B cell (primary cell): ENCODE results near the gene DPYSL3. TPM values are rescaled to one million over a fixed set of nuclear protein-coding genes. Genes with fewer than 3 reads are reported as not detected.

Experiments
- ATAC-seq: fragments of 200-7000 bp; cut with Tn5 transposase; one replicate; pipeline ENCODE4 v1.10.0; 2021; ENCODE audit warnings: low read depth, mild to moderate bottlenecking, moderate number of reproducible peaks, moderate library complexity
- CTCF ChIA-PET: fragments of 350-600 bp; sonication (Branson Sonifier 250); formaldehyde crosslinking; loops from one replicate; lab custom pipeline; 2021; ENCODE audit warnings: antibody characterized with exemption, inconsistent platforms; lab: Charles Lee
- POLR2A ChIA-PET: fragments of 350-600 bp; sonication (Branson Sonifier 250); formaldehyde crosslinking; loops from one replicate; lab custom pipeline; 2021; ENCODE audit warnings: antibody characterized with exemption; lab: Charles Lee
- DNase-seq: peaks from one replicate; pipeline ENCODE4 v3.0.0; 2013
- H2AFZ ChIP-seq: 2 replicates; pipeline ENCODE4 v1.6.1; 2012; ENCODE audit warnings: mild to moderate bottlenecking, low read depth, low read length; ENCODE audit not compliant: insufficient read depth, poor library complexity, severe bottlenecking
- H3K27ac ChIP-seq, 2 donors: 1 replicate in 1 of 2; 2 replicates in 1 of 2; pipeline ENCODE4 v1.5.1; 2012 to 2013; ENCODE audit warnings: low read length in 2 of 2, mild to moderate bottlenecking in 2 of 2, moderate library complexity in 1 of 2
- H3K27me3 ChIP-seq, 4 experiments: fragments of 200-600 bp in 1 of 4; sonication (generic) in 1 of 4; replicated peaks in 1 of 4; 1 replicate in 2 of 4; 2 replicates in 2 of 4; pipeline versions ENCODE4 v1.6.1 to v1.7.0; 2013 to 2016; ENCODE audit warnings: low read length in 3 of 4, mild to moderate bottlenecking in 2 of 4, mixed read lengths in 1 of 4, moderate library complexity in 1 of 4; ENCODE audit not compliant: insufficient read depth in 4 of 4, control insufficient read depth in 3 of 4; ENCODE audit errors: control extremely low read depth in 1 of 4
- H3K36me3 ChIP-seq, 2 experiments: replicated peaks in 1 of 2; 1 replicate in 1 of 2; 2 replicates in 1 of 2; pipeline versions ENCODE4 v1.6.1 to v1.7.1; 2013; ENCODE audit warnings: low read length in 1 of 2; ENCODE audit not compliant: insufficient read depth in 2 of 2, control insufficient read depth in 1 of 2; ENCODE audit errors: control extremely low read depth in 1 of 2, extremely low read depth in 1 of 2
- H3K4me1 ChIP-seq, 2 donors: fragments of 200-600 bp in 1 of 2; sonication (generic) in 1 of 2; 1 replicate in 1 of 2; 2 replicates in 1 of 2; pipeline versions ENCODE4 v1.5.1 to v1.6.1; 2013 to 2017; ENCODE audit warnings: low read length in 2 of 2; ENCODE audit not compliant: control insufficient read depth in 2 of 2, insufficient read depth in 2 of 2
- H3K4me2 ChIP-seq: replicated peaks from 2 replicates; pipeline ENCODE3; 2012; ENCODE audit warnings: mild to moderate bottlenecking, low read depth, low read length; ENCODE audit not compliant: poor library complexity, severe bottlenecking
- H3K4me3 ChIP-seq, 5 experiments: fragments of 200-600 bp in 1 of 5; sonication (generic) in 1 of 5; 1 replicate in 3 of 5; 2 replicates in 2 of 5; pipeline versions ENCODE4 v1.5.1 to v1.7.0; 2011 to 2016; ENCODE audit warnings: low read length in 4 of 5, mild to moderate bottlenecking in 4 of 5, low read depth in 2 of 5, control low read depth in 1 of 5, moderate library complexity in 1 of 5; ENCODE audit not compliant: insufficient read depth in 1 of 5; ENCODE audit errors: control extremely low read depth in 1 of 5, extremely low read depth in 1 of 5
- H3K79me2 ChIP-seq: fragments of 200-600 bp; sonication (generic); one replicate; pipeline ENCODE4 v1.6.0; 2016; ENCODE audit warnings: low read length; ENCODE audit not compliant: control insufficient read depth, insufficient read depth
- H3K9ac ChIP-seq: fragments of 200-600 bp; sonication (generic); 2 replicates; pipeline ENCODE4 v1.6.1; 2017; ENCODE audit warnings: mild to moderate bottlenecking, low read length, moderate library complexity
- H3K9me3 ChIP-seq, 3 donors: one replicate each; pipeline versions ENCODE4 v1.6.1 to v1.7.1; 2013; ENCODE audit warnings: low read length in 2 of 3; ENCODE audit not compliant: control insufficient read depth in 2 of 3, insufficient read depth in 1 of 3; ENCODE audit errors: control extremely low read depth in 1 of 3
- H4K20me1 ChIP-seq: 2 replicates; pipeline ENCODE4 v1.6.0; 2012; ENCODE audit warnings: mild to moderate bottlenecking, low read length; ENCODE audit not compliant: insufficient read depth, control insufficient read depth, poor library complexity, severe bottlenecking
- H3K27ac Mint-ChIP-seq: one replicate; pipeline ENCODE4 v1.8.0; 2021; ENCODE audit warnings: mixed read lengths
- H3K27me3 Mint-ChIP-seq: one replicate; pipeline ENCODE4 v1.8.0; 2021; ENCODE audit warnings: mixed read lengths
- H3K4me1 Mint-ChIP-seq: one replicate; pipeline ENCODE4 v1.8.0; 2021; ENCODE audit warnings: mixed read lengths
- H3K4me3 Mint-ChIP-seq: one replicate; pipeline ENCODE4 v1.8.0; 2021; ENCODE audit warnings: mixed read lengths
- H3K9me3 Mint-ChIP-seq: one replicate; pipeline ENCODE4 v1.8.0; 2022; ENCODE audit warnings: mixed read lengths; ENCODE audit not compliant: insufficient read depth
- CTCF ChIP-seq: fragments of 200-600 bp; IDR thresholded peaks from one replicate; pipeline ENCODE4 v1.8.0; 2022; ENCODE audit warnings: antibody characterized with exemption, mild to moderate bottlenecking
- EZH2 ChIP-seq: IDR thresholded peaks from 2 replicates; pipeline ENCODE4 v1.6.1; 2012; ENCODE audit warnings: borderline replicate concordance, low read depth, mild to moderate bottlenecking, moderate library complexity, low read length; ENCODE audit not compliant: insufficient read depth, poor library complexity, severe bottlenecking
- WGBS: methylation state at CpG from one replicate; pipeline ENCODE4 v1.1.5; 2013; ENCODE audit warnings: missing lambda C conversion rate; ENCODE audit not compliant: insufficient coverage; 5-methylcytosine and 5-hydroxymethylcytosine counted together
- intact Hi-C: fragments of 100-400 bp; cut with micrococcal nuclease; formaldehyde crosslinking; loops from one replicate; pipeline ENCODE4 v1.10.0; 2022
- polyA plus RNA-seq: library from polyadenylated mRNA; depleted of rRNA; stranded (reverse); fragments of >200 nt; gene quantifications from 2 replicates; pipeline ENCODE4 v1.2.3, GENCODE V29; 2012
- total RNA-seq, 2 donors: library from RNA; stranded (reverse); fragments of 120-200 nt in 1 of 2; gene quantifications; 1 replicate in 1 of 2; 2 replicates in 1 of 2; pipeline versions ENCODE4 v1.2.3 to v1.2.4, GENCODE V29; 2013 to 2022

The DPYSL3 gene
- total and polyA plus RNA-seq, 2 donors (not counting 1 experiment from before 2014, with no cell fraction given): not detected

GRCh38 chr5:147431586-147431985 is 78.3 kb downstream of the DPYSL3 start:
- Histone ChIP-seq H4K20me1 (no peaks in the 10 kb centered on the region), H3K27me3 (no peaks in the 10 kb centered on the region), H3K9me3 (no peaks in the 10 kb centered on the region), H3K4me3 (no peak overlapping the region), H3K4me2 (no peak overlapping the region), H3K9ac (no peak overlapping the region), H2AFZ (no peak overlapping the region), H3K79me2 (no peaks in the 10 kb centered on the region), H3K4me1 (no peaks in the 10 kb centered on the region), H3K36me3 (no peaks in the 10 kb centered on the region), H3K27ac (no peak overlapping the region)
- CTCF ChIA-PET: no interaction called here
- no peak overlapping the region for H3K4me3 Mint-ChIP-seq
- POLR2A ChIA-PET: no interaction called here
- TF ChIP-seq EZH2: no peak
- TF ChIP-seq CTCF: no peak
- H3K27me3 Mint-ChIP-seq: no peaks in the 10 kb centered on the region
- DNase-seq (no peak), ATAC-seq (no peak)
- intact Hi-C loops: no loop called here
- H3K27ac Mint-ChIP-seq: no peak overlapping the region
- H3K9me3 Mint-ChIP-seq: no peaks in the 10 kb centered on the region
- 85% methylated on average over 2 of the region's 3 CpGs for WGBS
- no peaks in the 10 kb centered on the region for H3K4me1 Mint-ChIP-seq

- no peaks in the 10 kb centered on the region for H3K27me3 ChIP-seq
- H3K9me3 ChIP-seq: no peaks in the 10 kb centered on the region
- no peak overlapping the region for H3K4me2 ChIP-seq
- H3K36me3 ChIP-seq: no peaks in the 10 kb centered on the region
- no peak overlapping the region for H3K9ac ChIP-seq
- POLR2A ChIA-PET: no interaction called here
- no peaks in the 10 kb centered on the region for H3K79me2 ChIP-seq
- DNase-seq (no peak), ATAC-seq (no peak)
- H3K27ac ChIP-seq: no peak overlapping the region
- intact Hi-C loops: no loop called here
- no peaks in the 10 kb centered on the region for H3K27me3 Mint-ChIP-seq
- H3K9me3 Mint-ChIP-seq: no peaks in the 10 kb centered on the region
- no peaks in the 10 kb centered on the region for H3K4me1 ChIP-seq
- H4K20me1 ChIP-seq: no peaks in the 10 kb centered on the region
- H3K4me1 Mint-ChIP-seq: no peaks in the 10 kb centered on the region
- H3K27ac Mint-ChIP-seq: no peak overlapping the region
- no peak overlapping the region for H2AFZ ChIP-seq
- CTCF ChIA-PET: interaction anchor here (0.7 kb wide), 1 partner anchor 1631 kb away, joined by 3 read pairs; no protein-coding TSS in a partner anchor
- no peak overlapping the region for H3K4me3 Mint-ChIP-seq
- no CpG with 5 or more reads among the region's 2 CpGs for WGBS
- TF ChIP-seq EZH2 (no peak), CTCF (no peak)
- H3K4me3 ChIP-seq: no peak overlapping the region
Observed at GRCh38 chr5:147430628-147431027, 79.2 kb downstream of the DPYSL3 start.
